ENCODE results near the gene TAT. TPM values are rescaled to one million over a fixed set of nuclear protein-coding genes. Genes with fewer than 3 reads are reported as not detected.

Gene TAT
- not detected in 2 replicates for total RNA-seq (2021)
- Bru-seq, nascent RNA = not detected
- BruChase-seq, experiment 1, labeled RNA remaining after a 2-hour chase = not detected
- percentile 13 among the genes with signal in this experiment for BruChase-seq, experiment 2, labeled RNA remaining after a 6-hour chase
- long read RNA-seq = 0 reads

DNA sequence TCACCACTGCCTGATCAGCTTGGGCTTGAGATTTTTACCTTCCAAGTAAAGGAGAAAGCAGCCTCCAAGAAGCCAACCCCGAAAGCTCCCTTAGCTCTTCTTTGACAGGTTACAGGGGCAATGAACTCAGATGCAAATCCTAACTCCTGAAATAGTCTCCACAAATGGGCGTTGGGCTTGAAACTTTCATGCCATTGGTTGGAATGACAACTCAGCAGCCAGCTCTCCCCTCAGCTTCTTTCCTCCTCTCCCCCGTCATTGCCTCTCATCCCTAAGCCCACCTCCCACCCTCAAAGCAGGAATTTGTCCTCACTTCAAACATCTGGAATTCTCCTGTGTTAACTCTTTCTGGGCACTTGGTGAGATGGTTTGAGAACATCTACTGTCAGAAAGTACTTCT is at the start of gene TAT:
Gene TAT (minus strand): TSS at position 122 of the 400 bp plus-strand sequence. CDS start 677 bp downstream, outside the sequence.
- TF ChIP-seq, protein P1, sequence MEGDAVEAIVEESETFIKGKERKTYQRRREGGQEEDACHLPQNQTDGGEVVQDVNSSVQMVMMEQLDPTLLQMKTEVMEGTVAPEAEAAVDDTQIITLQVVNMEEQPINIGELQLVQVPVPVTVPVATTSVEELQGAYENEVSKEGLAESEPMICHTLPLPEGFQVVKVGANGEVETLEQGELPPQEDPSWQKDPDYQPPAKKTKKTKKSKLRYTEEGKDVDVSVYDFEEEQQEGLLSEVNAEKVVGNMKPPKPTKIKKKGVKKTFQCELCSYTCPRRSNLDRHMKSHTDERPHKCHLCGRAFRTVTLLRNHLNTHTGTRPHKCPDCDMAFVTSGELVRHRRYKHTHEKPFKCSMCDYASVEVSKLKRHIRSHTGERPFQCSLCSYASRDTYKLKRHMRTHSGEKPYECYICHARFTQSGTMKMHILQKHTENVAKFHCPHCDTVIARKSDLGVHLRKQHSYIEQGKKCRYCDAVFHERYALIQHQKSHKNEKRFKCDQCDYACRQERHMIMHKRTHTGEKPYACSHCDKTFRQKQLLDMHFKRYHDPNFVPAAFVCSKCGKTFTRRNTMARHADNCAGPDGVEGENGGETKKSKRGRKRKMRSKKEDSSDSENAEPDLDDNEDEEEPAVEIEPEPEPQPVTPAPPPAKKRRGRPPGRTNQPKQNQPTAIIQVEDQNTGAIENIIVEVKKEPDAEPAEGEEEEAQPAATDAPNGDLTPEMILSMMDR (conservative IDR thresholded peaks at IDR 0.05; ENCODE audit: low read depth, low read length) = no peak
- no peak for TF ChIP-seq EZH2 (IDR thresholded peaks at IDR 0.05; ENCODE audit: borderline replicate concordance, low read depth, low read length, poor library complexity, severe bottlenecking)
- peaks cover 38% of the 10 kb centered on the region for H3K27me3 ChIP-seq (replicated peaks; ENCODE audit: insufficient read depth, low read depth, low read length, poor library complexity)
- BruUV-seq (replicated peaks) = no TSS peak
- POLR2A ChIA-PET (ENCODE audit: low non-redundant PET) = interaction anchor here (0.7 kb wide), 1 partner anchor 999 kb away, joined by 6 read pairs; no protein-coding TSS in a partner anchor
- no peaks in the 10 kb centered on the region for H3K36me3 ChIP-seq (ENCODE audit: insufficient read depth, low read length, poor library complexity, severe bottlenecking)
- no peak within 1 kb of the TSS for H3K4me3 ChIP-seq (ENCODE audit: low read depth, low read length, poor library complexity, severe bottlenecking)
- CTCF ChIA-PET = no interaction called here
- H3K4me1 ChIP-seq (ENCODE audit: insufficient read depth, low read length, poor library complexity, severe bottlenecking) = no peaks in the 10 kb centered on the region
- no peaks in the 10 kb centered on the region for H3K9me3 ChIP-seq (ENCODE audit: low read depth, low read length, poor library complexity, severe bottlenecking)
- no peak within 1 kb of the TSS for H3K27ac ChIP-seq (ENCODE audit: low read depth, low read length, poor library complexity, severe bottlenecking)
- no peak for DNase-seq (ENCODE audit: low spot score)
- intact Hi-C loops (cut with micrococcal nuclease; ENCODE audit: unreplicated experiment) = no loop called here

DNA sequence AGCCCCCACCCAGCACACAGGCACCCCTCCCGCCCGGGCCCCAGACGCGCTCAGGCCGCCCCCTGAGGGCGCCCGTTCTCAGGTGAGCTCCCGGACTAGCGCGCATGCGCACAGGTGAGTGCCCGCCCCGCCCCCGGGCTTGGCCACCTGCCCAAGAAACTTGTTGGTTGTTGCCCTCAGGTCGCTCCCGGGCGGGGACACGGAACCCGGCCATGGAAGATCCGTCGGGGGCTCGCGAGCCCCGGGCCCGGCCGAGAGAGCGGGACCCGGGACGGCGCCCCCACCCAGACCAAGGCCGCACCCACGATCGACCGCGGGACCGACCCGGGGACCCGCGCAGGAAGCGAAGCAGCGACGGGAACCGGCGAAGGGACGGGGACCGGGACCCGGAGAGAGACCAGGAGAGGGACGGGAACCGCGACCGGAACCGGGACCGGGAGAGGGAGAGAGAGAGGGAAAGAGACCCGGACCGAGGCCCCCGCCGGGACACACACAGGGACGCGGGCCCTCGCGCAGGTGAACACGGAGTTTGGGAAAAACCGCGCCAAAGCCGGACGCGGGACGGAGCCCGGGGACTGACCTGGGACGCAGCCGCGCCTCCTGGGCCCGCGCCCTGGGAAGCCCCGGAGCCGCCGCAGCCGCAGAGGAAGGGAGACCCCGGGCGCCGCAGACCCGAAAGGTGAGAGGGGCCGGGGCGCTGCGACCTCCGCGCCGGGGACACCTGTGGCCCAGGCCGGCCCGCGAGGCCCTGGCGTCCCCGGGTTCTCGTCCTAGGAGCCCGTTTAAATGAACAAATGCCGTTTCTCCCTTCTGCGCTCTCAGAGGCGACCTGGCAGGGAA is 49.3 kb upstream of the TAT start, which contains the start of gene MARVELD3:
Gene MARVELD3 (plus strand): TSS at position 167 of the 840 bp plus-strand sequence. CDS start 46 bp downstream, at position 213.
- H3K27me3 ChIP-seq (replicated peaks; ENCODE audit: insufficient read depth, low read depth, low read length, poor library complexity) = no peaks in the 10 kb centered on the region
- H3K4me3 ChIP-seq (ENCODE audit: low read depth, low read length, poor library complexity, severe bottlenecking) = peak within 1 kb of the TSS; percentile 62
- no peaks in the 10 kb centered on the region for H3K36me3 ChIP-seq (ENCODE audit: insufficient read depth, low read length, poor library complexity, severe bottlenecking)
- intact Hi-C loops (cut with micrococcal nuclease; ENCODE audit: unreplicated experiment) = no loop called here
- no peak for DNase-seq (ENCODE audit: low spot score)
- no peak for TF ChIP-seq EZH2 (IDR thresholded peaks at IDR 0.05; ENCODE audit: borderline replicate concordance, low read depth, low read length, poor library complexity, severe bottlenecking)
- TF ChIP-seq, protein P1 (conservative IDR thresholded peaks at IDR 0.05; ENCODE audit: low read depth, low read length) = no peak
- POLR2A ChIA-PET (ENCODE audit: low non-redundant PET) = no interaction called here
- H3K9me3 ChIP-seq (ENCODE audit: low read depth, low read length, poor library complexity, severe bottlenecking) = no peaks in the 10 kb centered on the region
- no peak within 1 kb of the TSS for H3K27ac ChIP-seq (ENCODE audit: low read depth, low read length, poor library complexity, severe bottlenecking)
- CTCF ChIA-PET = no interaction called here
- peaks cover 17% of the 10 kb centered on the region for H3K4me1 ChIP-seq (ENCODE audit: insufficient read depth, low read length, poor library complexity, severe bottlenecking)
- BruUV-seq (replicated peaks) = no TSS peak

DNA sequence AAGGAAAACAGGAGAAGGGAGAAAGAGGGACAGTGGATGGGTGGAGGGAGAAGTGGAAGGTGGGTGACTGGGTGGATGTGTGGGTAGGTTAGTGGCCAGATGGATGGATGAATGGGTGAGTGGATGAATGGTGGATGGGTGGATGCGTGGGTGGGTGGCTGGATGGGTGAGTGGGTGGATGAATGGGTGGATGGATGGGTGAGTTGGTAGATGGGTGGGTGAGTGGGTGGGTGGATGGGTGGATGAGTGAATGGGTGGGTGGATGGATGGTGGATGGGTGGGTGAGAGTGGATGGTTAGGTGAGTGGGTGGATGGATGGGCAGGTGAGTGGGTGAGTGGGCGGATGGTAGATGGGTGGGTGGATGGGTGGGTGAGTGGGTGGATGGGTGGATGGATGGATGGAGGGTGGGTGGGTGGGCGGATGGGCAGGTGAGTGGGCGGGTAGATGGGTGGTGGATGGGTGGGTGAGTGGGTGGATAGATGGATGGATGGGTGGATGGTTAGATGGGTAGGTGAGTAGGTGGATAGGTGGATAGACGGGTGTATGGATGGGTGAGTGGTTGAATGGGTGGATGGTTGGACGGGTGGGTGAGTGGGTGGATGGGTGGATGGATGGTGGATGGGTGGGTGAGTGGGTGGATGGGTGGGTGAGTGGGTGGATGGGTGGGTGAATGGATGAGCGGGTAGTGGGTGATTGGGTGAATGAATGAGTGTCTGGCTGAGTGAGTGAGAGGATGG is 48.4 kb upstream of the TAT start:
- Histone ChIP-seq H3K27me3 (replicated peaks; ENCODE audit: insufficient read depth, low read depth, low read length, poor library complexity) (no peaks in the 10 kb centered on the region), H3K27ac (ENCODE audit: low read depth, low read length, poor library complexity, severe bottlenecking) (no peak overlapping the region), H3K4me3 (ENCODE audit: low read depth, low read length, poor library complexity, severe bottlenecking) (no peak overlapping the region), H3K9me3 (ENCODE audit: low read depth, low read length, poor library complexity, severe bottlenecking) (no peaks in the 10 kb centered on the region), H3K4me1 (ENCODE audit: insufficient read depth, low read length, poor library complexity, severe bottlenecking) (peaks cover 17% of the 10 kb centered on the region), H3K36me3 (ENCODE audit: insufficient read depth, low read length, poor library complexity, severe bottlenecking) (no peaks in the 10 kb centered on the region)
- BruUV-seq (replicated peaks) = no TSS peak
- no peak for TF ChIP-seq EZH2 (IDR thresholded peaks at IDR 0.05; ENCODE audit: borderline replicate concordance, low read depth, low read length, poor library complexity, severe bottlenecking)
- TF ChIP-seq, protein P1 (conservative IDR thresholded peaks at IDR 0.05; ENCODE audit: low read depth, low read length) = no peak
- intact Hi-C loops (cut with micrococcal nuclease; ENCODE audit: unreplicated experiment) = no loop called here
- no peak for DNase-seq (ENCODE audit: low spot score)
- ChIA-PET CTCF (no interaction called here), POLR2A (ENCODE audit: low non-redundant PET) (no interaction called here)

Measured in A673 (cell line).